Right renal pelvis (tissue), 4 donors: ENCODE results near the gene STARD3. TPM values are rescaled to one million over a fixed set of nuclear protein-coding genes. Genes with fewer than 3 reads are reported as not detected.
"Not testable (repeated sequence)": the region's sequence is repeated elsewhere in the genome, so short reads cannot be mapped to it uniquely, and the experiment has no call there.

Source experiments
- DNase-seq, 4 donors: peaks; one replicate each; pipeline ENCODE4 v3.0.0-alpha.2; 2013; ENCODE audit warnings: low read depth in 4 of 4, low spot score in 3 of 4, missing footprints in 1 of 4
- polyA plus RNA-seq, 4 donors: library from polyadenylated mRNA; unstranded; fragments of 120-200 nt; gene quantifications; one replicate each; pipeline ENCODE4 v1.2.1, GENCODE V29; 2013; ENCODE audit not compliant: insufficient read length in 4 of 4

STARD3 gene
- polyA plus RNA-seq, 4 donors = 43.9 to 57.6 (median 48.6) TPM

- no peak for DNase-seq
Measured at GRCh38 chr17:39687101-39687545, 50.2 kb downstream of the STARD3 start.

GRCh38 chr17:39687546-39688474, 50.9 kb downstream of the STARD3 start, which contains the start of gene PGAP3:
Gene PGAP3, minus strand, starts transcription at chr17:39688057. Its CDS starts 43 bp downstream, at chr17:39688014.
- peak in 2 of 4 donors; percentile 84 to 86 for DNase-seq

DNA sequence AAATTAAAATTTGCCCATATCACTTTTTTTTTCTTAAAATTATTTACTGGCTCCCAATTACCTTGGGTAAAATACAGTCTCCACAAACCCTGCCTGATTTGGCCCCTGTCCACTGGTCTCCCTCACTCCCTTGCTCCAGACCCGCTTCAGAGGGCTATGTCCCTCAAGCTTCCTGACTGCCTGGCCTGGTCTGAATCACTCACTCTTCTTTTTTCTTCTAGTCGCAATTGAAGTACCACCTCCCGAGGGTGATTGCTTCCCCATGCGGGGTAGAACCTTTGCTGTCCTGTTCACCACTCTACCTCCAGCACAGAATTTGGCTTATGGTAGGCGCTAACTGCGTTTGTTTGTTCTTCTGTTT, 51.5 kb downstream of the STARD3 start:
- no peak for DNase-seq

DNA sequence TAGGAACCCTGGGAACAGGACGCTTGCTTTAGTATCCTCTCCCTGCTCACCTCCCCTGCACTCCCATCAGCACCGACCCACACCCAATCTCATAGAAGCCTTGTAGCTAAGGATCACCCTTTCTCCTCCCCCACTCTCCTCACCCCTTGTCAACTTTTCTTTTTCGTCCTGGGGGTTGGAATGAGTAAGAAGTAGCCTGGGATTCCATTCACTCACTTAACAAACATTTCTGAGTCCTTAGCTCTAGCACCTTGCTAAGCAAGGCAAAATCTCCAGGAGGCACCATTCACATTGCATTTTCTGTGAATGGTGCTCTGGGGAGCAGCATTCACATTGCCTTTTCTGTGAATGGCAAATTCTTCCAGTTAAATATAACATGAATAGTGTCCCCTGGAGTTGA, 52.0 kb downstream of the STARD3 start:
- no peak for DNase-seq

- no peak for DNase-seq
Measured at GRCh38 chr17:39694593-39694992, 57.6 kb downstream of the STARD3 start.

- no peak for DNase-seq
Measured at GRCh38 chr17:39695089-39695474, 58.1 kb downstream of the STARD3 start.

DNA sequence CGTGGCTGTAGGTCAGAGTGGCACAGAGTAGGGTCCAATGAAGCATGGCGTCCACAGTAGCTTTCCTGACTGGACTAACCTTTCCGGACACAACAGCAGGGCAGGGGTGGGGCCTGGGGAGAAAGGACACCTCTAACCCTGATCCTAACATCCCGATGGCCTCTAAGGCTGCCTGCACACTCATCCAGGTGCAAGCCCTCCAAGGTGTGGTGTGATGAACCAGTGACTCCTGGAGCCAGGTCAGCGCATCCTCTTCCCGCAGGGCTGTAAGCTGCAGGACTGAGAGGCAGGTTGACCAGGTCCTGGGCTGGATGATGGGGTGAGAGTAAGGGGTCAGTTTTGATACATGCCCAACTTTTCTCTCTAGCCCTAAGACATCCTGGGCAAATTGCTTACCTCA, 59.8 kb downstream of the STARD3 start:
- DNase-seq = no peak

DNA sequence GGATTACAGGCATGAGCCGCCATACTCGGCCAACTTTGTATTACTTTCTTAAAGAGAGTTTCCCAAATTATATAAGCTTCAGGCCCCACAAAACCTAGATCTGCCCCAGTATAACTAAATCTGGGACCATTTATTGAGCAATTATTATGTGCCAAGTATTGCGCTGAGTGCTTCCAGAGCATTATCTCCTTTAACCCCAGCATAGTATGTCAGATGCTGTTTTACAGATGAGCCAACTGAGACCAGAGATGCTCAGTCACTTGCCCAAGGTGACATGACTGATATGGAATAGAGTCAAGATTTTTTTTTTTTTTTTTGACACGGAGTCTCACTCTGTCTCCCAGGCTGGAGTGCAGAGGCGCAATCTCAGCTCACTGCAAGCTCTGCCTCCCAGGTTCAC, 61.0 kb downstream of the STARD3 start:
- DNase-seq = no peak

- not testable (repeated sequence) for DNase-seq
Measured at GRCh38 chr17:39699157-39699817, 62.3 kb downstream of the STARD3 start.

GRCh38 chr17:39699818-39700147, 62.8 kb downstream of the STARD3 start, which contains the start of gene ERBB2:
Gene ERBB2, plus strand, starts transcription at chr17:39700064. Its CDS starts 175 bp downstream, at chr17:39700239.
- DNase-seq = peak in 2 of 4 donors; percentile 79 to 81

DNA sequence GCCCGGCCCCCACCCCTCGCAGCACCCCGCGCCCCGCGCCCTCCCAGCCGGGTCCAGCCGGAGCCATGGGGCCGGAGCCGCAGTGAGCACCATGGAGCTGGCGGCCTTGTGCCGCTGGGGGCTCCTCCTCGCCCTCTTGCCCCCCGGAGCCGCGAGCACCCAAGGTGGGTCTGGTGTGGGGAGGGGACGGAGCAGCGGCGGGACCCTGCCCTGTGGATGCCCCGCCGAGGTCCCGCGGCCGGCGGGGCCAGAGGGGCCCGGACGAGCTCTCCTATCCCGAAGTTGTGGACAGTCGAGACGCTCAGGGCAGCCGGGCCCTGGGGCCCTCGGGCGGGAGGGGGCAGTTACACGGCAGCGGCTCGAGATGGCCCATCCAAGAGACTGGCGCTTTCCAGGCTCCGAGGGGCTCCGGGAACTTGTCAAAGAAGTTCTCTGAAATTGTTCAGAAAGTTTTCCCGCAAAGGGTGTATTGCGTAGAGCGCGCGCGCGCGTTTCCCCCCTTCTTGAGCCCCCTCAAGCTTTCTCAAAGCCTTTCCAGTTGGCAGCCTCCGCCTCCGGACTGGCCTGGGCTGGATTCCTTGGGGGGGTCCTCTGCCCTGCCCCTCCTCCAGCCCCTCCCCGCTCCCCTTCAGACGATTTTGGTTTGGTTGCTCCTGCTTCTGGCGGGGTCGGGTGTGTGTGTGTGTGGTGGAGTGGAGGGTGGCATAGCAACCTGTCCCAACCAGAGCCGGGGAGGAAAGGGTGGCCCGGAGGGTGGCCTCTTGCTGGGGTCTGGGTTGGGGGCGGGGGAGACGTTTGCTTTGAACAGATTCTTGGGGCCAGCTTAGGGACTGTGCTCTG, 63.4 kb downstream of the STARD3 start:
- DNase-seq = no peak

- no peak for DNase-seq
Measured at GRCh38 chr17:39701012-39701783, 64.3 kb downstream of the STARD3 start.

GRCh38 chr17:39701784-39702422, 65.0 kb downstream of the STARD3 start:
- DNase-seq = no peak

GRCh38 chr17:39702901-39703893, 66.3 kb downstream of the STARD3 start:
- no peak for DNase-seq

GRCh38 chr17:39703913-39704312, 67.0 kb downstream of the STARD3 start:
- no peak for DNase-seq

- no peak for DNase-seq
Measured at GRCh38 chr17:39704821-39705551, 68.0 kb downstream of the STARD3 start.

DNA sequence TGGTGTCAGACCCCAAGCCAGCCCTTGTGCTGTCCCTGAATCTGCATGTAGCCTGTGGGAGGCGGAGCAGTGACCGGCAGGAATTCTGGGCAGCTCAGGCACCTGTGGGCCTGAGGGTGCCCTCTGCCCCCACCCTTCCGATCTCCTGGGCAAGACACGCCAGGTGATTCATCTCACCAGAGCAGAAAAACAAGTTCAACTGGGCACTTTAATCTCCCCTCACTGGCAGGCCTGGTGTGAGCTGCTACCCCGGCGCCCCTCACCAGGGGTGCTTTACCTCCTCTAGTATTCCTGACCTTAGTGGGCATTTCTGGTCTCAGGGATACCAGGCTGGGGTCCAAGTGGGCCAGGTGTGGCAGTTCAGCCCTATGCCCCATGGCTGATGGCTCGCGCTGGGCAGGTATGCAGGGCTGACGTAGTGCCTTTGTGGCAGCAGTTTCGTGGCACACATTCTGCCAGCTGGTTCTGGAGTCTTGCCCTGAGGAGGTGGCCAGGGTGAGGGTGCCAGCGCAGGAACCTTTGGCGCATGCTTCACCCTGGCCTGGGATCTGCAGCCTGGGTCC, 68.9 kb downstream of the STARD3 start:
- no peak for DNase-seq
